ENCODE results near the gene SPATA9. TPM values are rescaled to one million over a fixed set of nuclear protein-coding genes. Genes with fewer than 3 reads are reported as not detected.

The SPATA9 gene
- total and polyA plus RNA-seq, 2 of the 13 experiments (the other 11 are each of a cell fraction or from before 2014, with no cell fraction given): not detected

GRCh38 chr5:95652849-95653248 lies 29.9 kb downstream of the SPATA9 start:
- FAIRE-seq (no peak), ATAC-seq (no peak), DNase-seq (ENCODE audit: low spot score) (no peak)
- 59% methylated on average over 1 of the region's 1 CpG for WGBS (ENCODE audit: low lambda C conversion rate)
- no peaks in the 10 kb centered on the region for H3K27me3 ChIP-seq (ENCODE audit: control insufficient read depth in 1 of 2, insufficient read depth in 2 of 2, low read length in 2 of 2)
- no peaks in the 10 kb centered on the region for H4K20me1 ChIP-seq (ENCODE audit: insufficient read depth, low read length)
- peaks cover 4% of the 10 kb centered on the region for H3K4me1 ChIP-seq (ENCODE audit: insufficient read depth, low read length)
- H3K79me2 ChIP-seq (ENCODE audit: insufficient read depth, low read length): no peaks in the 10 kb centered on the region
- ChIA-PET CTCF (ENCODE audit: low intra/inter-chr PET ratio, low total read pairs) (no interaction called here), POLR2A (no interaction called here)
- no peak overlapping the region for H3K27ac ChIP-seq (ENCODE audit: extremely low read length, insufficient read depth, low read length)
- H3K4me2 ChIP-seq (ENCODE audit: low read depth, low read length): no peak overlapping the region
- BruUV-seq (replicated peaks): no TSS peak
- intact Hi-C loops (cut with micrococcal nuclease; ENCODE audit: unreplicated experiment) (no loop called here), in situ Hi-C loops (cut with HindIII; ENCODE audit: extremely low pct_ligation_motif_present, low pct_unique_long_range_greater_than_20kb) (no loop called here)
- TF ChIP-seq ZNF501 (CRISPR knock-in tag; IDR thresholded peaks at IDR 0.05): no peak
- TF ChIP-seq ZNF567 (CRISPR knock-in tag; IDR thresholded peaks at IDR 0.05; ENCODE audit: borderline replicate concordance): no peak
- no peak for TF ChIP-seq EHMT2 (IDR thresholded peaks at IDR 0.05; ENCODE audit: borderline replicate concordance, low read depth, low read length)
- TF ChIP-seq ARID5B (CRISPR knock-in tag; IDR thresholded peaks at IDR 0.05): no peak
- no peak for TF ChIP-seq LCORL (IDR thresholded peaks at IDR 0.05)
- TF ChIP-seq LCORL (CRISPR knock-in tag; IDR thresholded peaks at IDR 0.05): no peak
- no peak for TF ChIP-seq MIER3 (CRISPR knock-in tag; IDR thresholded peaks at IDR 0.05; ENCODE audit: borderline replicate concordance)
- H3K9ac ChIP-seq (ENCODE audit: insufficient read depth, low read depth, low read length): no peak overlapping the region
- H3K36me3 ChIP-seq (replicated peaks in 1 of 2; ENCODE audit: control insufficient read depth in 1 of 2, insufficient read depth in 2 of 2, low read length in 2 of 2): no peaks in the 10 kb centered on the region
- H2AFZ ChIP-seq (ENCODE audit: low read length): no peak overlapping the region
- H3K4me3 ChIP-seq (replicated peaks in 1 of 3; ENCODE audit: insufficient read depth in 1 of 3, low read depth in 2 of 3, low read length in 3 of 3): no peak overlapping the region
- H3K9me3 ChIP-seq (ENCODE audit: low read length): no peaks in the 10 kb centered on the region
